T follicular helper cell (primary cell): ENCODE measurements around the gene OR2T4.

Experiments used
- DNase-seq: peaks from one replicate; pipeline ENCODE4 v3.0.0-alpha.2; 2020; ENCODE audit warnings: low read depth
- total RNA-seq, 2 experiments: gene quantifications; one replicate each; lab custom pipeline; 2026; lab: John Stamatoyannopoulos, UW

OR2T4 gene
- total RNA-seq = 0 reads per million in 2 experiments

DNA sequence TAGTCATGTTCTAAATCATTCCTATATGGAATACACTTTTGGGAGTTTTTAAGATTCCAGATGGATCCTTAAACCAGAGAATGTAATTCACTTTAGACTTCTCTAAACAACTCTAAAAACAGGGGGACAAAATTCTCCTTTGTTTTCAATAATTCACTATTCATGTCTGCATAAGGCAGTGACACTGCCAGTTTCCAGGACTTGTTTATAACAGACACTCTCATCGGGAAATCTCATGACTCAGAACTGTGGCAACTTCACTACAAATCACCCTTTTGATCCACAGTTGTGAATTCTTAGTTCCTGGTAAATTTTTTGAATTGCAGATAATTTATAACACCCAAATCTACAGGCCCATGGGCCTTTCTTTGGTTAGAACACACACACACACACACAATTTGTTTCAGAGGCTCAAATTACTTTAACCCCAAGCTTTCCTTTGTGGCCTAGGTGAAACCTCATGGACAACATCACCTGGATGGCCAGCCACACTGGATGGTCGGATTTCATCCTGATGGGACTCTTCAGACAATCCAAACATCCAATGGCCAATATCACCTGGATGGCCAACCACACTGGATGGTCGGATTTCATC lies at the start of gene OR2T4:
Gene OR2T4, plus strand, starts transcription at position 545 of the 595 bp plus-strand sequence. Its CDS starts 0 bp downstream, at position 545.
- DNase-seq = no peak

DNA sequence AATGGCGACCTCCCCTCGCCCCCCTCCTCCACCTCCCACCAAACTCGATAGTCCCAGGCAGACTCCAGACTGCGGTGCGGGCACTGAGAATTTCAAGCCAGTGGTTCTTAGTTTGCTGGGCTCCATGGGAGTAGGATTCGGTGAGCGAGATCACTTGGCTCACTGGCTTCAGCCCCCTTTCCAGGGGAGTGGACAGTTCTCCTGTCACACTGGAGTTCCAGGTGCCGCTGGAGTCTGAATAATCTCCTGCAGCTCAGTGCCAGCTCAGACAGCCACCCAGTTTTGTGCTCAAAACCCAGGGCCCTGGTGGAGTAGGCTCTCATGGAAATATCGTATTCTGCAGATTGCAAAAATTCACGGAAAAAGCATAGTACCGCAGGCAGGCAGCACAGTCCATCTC lies 44.7 kb upstream of the OR2T4 start:
- no peak for DNase-seq

GRCh38 chr1:248324468-248324867 lies 37.0 kb upstream of the OR2T4 start, which contains the start of gene OR2M7:
TSS of gene OR2M7 (minus strand) at chr1:248324568. CDS start at chr1:248324568, 0 bp downstream.
- no peak for DNase-seq

DNA sequence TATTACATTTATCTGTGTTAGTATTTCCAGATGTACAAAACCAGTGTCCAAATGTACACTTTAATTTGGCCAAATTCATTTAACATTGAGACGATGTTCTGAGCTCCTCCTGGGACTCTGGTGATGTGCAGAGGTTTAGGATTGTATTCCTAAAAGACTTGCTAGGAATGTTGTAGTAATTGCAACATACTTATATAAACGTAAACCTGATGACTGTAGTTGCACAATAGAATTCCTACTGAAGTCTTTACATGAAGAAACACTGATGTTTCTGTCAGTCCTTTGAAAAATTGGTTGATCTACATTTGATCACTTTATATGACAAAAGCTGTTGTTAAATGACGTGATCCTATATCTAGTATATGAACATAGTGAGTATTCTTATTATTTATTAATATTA lies 18.0 kb upstream of the OR2T4 start:
- DNase-seq = no peak

GRCh38 chr1:248348475-248348874 lies 13.0 kb upstream of the OR2T4 start, which contains the start of gene OR14C36:
TSS of gene OR14C36 (plus strand) at chr1:248348775. CDS start at chr1:248348775, 0 bp downstream.
- no peak for DNase-seq

GRCh38 chr1:248359415-248359814 lies 2.0 kb upstream of the OR2T4 start:
- no peak for DNase-seq

DNA sequence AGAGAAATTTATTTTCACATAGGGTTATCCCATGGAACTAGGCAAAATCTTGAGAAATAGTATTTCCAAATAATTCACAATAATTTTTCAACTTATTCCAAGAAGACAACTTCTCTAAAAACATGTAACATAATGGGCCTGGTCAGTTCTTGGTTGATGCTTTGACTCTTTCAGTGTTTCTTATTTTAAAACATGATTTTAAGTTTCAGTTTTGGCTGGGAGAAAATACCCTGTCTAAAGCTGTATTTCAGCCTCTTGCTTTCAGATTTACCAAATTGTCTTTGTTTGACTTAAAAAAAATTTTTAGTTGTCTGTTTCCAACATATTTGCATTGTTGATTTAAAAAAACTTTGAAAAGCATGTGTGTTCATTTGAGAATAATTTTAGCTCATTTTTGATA lies 5.1 kb downstream of the OR2T4 start:
- no peak for DNase-seq

DNA sequence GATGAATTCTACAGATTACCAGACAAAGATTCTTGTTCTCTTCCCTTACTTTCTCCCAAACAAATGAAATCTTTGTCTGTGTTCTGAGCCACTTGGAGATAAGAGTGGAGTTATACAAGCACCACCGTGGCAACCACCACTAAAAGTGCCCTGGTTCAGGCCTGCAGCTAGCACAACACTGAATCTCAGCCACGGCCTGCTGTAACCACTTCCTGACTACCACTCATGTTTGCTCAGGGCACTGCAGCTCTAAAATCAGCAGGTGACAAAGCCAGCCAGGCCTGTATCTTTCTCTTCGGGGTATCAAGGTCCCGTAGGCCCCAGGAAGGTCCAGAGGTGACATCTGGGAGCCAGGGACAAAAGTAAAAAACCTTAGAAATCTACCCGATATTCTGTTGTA lies 10.9 kb downstream of the OR2T4 start:
- no peak for DNase-seq

DNA sequence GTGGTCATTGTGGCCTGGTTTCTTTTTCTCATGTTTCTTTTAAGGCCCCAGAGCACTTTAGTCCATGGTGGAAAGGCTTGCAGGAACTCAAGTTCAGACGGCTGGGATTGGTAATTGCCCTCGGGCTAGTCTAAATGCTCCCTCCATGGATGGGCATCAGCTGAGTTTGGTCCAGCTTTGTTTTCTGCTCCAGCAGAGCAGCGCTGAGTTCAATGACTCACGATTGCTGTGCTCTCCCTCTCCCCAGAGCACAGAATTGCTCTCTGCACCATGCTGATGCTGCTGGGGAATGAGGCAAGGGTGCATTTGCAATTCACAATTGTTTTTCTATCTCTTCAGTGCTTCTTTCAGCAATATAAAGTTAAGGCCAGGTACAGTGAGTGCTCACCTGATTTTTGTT lies 12.3 kb downstream of the OR2T4 start:
- no peak for DNase-seq

- DNase-seq = no peak
Observed at GRCh38 chr1:248375446-248375845, 14.0 kb downstream of the OR2T4 start, which contains the start of gene OR2T6. TSS of gene OR2T6 (plus strand) at chr1:248375746. CDS start at chr1:248387609, 11,863 bp downstream.

DNA sequence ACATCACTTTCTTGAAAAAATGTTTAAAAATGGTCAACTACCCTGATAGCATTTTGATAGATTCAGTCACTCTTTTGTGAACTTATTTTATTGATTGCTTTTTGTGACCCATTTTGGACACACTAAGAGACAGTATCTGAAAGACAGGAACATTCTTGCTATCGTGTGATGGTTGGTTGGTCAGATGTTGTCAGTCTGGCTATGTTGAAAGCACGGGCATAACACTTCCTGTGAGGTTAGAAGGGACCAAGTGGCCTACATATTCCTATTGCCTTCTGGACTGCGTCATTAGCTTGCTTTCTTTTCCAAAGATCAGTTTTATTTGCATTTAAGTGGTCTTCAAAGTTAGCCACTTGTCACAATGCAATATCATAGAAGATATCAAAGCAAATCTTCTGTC lies 15.5 kb downstream of the OR2T4 start:
- DNase-seq = no peak

DNA sequence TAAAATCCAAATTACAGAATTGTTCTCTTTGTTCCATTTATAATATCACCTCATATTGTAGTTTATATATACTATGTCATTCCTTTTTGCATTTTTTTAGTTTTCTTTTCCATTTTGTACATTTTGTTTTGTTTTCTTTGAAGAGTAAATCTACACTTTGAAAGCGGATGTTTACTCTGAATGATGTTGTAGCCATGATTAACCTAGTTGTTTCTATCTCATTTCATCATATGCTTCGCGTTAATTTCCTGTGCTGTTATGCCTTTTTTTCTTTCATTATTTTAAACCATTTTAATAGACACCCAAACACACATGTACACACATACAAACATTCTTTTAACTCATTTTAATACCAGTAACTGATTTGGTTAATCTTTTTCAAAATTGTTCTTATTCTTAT lies 19.4 kb downstream of the OR2T4 start:
- DNase-seq = no peak

- no peak for DNase-seq
Observed at GRCh38 chr1:248388426-248388825, 27.0 kb downstream of the OR2T4 start.

- DNase-seq = no peak
Observed at GRCh38 chr1:248393050-248393449, 31.6 kb downstream of the OR2T4 start.

DNA sequence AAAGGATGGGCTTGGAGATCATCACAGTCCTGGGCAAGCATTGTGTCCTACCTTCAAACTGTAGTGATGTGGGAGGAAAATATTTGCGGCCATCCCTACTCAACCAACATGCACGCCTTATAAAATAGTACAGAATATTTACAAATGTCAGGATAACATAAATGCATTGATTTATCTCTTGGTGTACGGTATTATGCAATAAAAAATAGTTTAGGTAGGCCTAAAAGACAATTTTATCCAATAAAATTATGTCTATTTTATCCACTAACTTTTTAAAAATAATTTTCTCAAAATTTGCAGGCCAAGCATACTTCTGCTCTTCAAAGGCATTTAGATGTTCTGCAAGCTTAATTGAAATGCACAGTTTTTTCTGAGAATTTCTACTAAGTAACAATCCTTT lies 41.3 kb downstream of the OR2T4 start, which contains the start of gene OR2T1:
Gene OR2T1, plus strand, starts transcription at position 301 of the 400 bp plus-strand sequence. CDS start 3,100 bp downstream, outside the sequence.
- no peak for DNase-seq

- DNase-seq = no peak
Observed at GRCh38 chr1:248404024-248404423, 42.6 kb downstream of the OR2T4 start.

- no peak for DNase-seq
Observed at GRCh38 chr1:248406721-248407692, 45.5 kb downstream of the OR2T4 start.
